ENCODE data around the gene ZNF407.

ZNF407 gene

GRCh38 chr18:75063615-75064512 lies 466.2 kb downstream of the ZNF407 start:
- no peak for DNase-seq

- no peak for DNase-seq
These were observed 466.8 kb downstream of the ZNF407 start for GRCh38 chr18:75064513-75064905.

GRCh38 chr18:75065251-75066000 lies 467.8 kb downstream of the ZNF407 start:
- DNase-seq = no peak

- DNase-seq = no peak
These were observed 468.6 kb downstream of the ZNF407 start for GRCh38 chr18:75066021-75066880.

- DNase-seq = no peak
These were observed 469.3 kb downstream of the ZNF407 start for GRCh38 chr18:75066936-75067335.

- DNase-seq = peak in 1 of 2 experiments; percentile 13
These were observed 470.5 kb downstream of the ZNF407 start for GRCh38 chr18:75067996-75068645.

GRCh38 chr18:75068682-75069435 lies 471.2 kb downstream of the ZNF407 start:
- DNase-seq = peak in 1 of 2 experiments; percentile 12

- DNase-seq = no peak
These were observed 472.6 kb downstream of the ZNF407 start for GRCh38 chr18:75070235-75070624.

- DNase-seq = peak; percentile 71 to 78
These were observed 473.2 kb downstream of the ZNF407 start for GRCh38 chr18:75070625-75071483.

- no peak for DNase-seq
These were observed 473.8 kb downstream of the ZNF407 start for GRCh38 chr18:75071484-75071785.

- peak in 1 of 2 experiments; percentile 13 for DNase-seq
These were observed 474.4 kb downstream of the ZNF407 start for GRCh38 chr18:75071866-75072671.

- DNase-seq = peak in 1 of 2 experiments; percentile 11
These were observed 475.2 kb downstream of the ZNF407 start for GRCh38 chr18:75072672-75073371.

- DNase-seq = peak in 1 of 2 experiments; percentile 3
These were observed 476.0 kb downstream of the ZNF407 start for GRCh38 chr18:75073654-75074053.

GRCh38 chr18:75074196-75075015 lies 476.7 kb downstream of the ZNF407 start:
- peak in 1 of 2 experiments; percentile 8 for DNase-seq

- peak in 1 of 2 experiments; percentile 1 for DNase-seq
These were observed 477.3 kb downstream of the ZNF407 start for GRCh38 chr18:75075016-75075305.

GRCh38 chr18:75075429-75075841 lies 477.8 kb downstream of the ZNF407 start:
- DNase-seq = no peak

GRCh38 chr18:75076286-75076685 lies 478.6 kb downstream of the ZNF407 start:
- DNase-seq = no peak

GRCh38 chr18:75081486-75081885 lies 483.8 kb downstream of the ZNF407 start:
- DNase-seq = peak in 1 of 2 experiments; percentile 3

Measured in activated T-cell treated with anti-CD3 and anti-CD28 coated beads, Interleukin-2, amount 50 U/mL, for 48 hours (primary cell).